C4-2B (cell line): ENCODE data around the gene IGDCC3.

Source experiments
- H3K27ac ChIP-seq: fragments of 450-650 bp; 2 replicates; pipeline ENCODE4 v1.5.1; 2017
- CTCF ChIP-seq: fragments of 450-650 bp; conservative IDR thresholded peaks from 2 replicates; pipeline ENCODE4 v1.5.1; 2017; ENCODE audit warnings: mild to moderate bottlenecking
- ZFX ChIP-seq: fragments of 450-650 bp; IDR thresholded peaks from 2 replicates; pipeline ENCODE4 v1.6.1; 2017

Gene IGDCC3

GRCh38 chr15:65411465-65412071 lies 33.8 kb upstream of the IGDCC3 start:
- no peak overlapping the region for H3K27ac ChIP-seq
- TF ChIP-seq ZFX (no peak), CTCF (no peak)

DNA sequence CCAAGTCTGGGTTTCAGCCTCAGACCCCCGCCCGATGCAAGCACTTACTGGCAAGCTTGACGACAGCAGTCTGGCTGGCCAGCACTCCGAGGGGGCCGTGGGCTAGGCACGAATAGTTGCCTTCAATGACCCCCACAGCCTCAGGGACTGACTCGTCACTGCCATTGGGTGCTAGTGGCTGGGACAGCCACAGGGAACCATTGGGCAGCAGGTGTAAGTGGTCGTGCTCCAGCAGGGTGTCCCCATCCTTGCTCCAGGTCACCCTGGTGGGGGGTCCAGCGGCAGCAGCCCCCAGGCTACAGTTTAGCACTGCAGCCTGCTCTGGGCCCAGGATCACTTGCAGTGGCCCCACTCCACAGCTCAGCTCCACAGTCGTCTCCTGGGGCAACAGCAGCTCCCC lies 33.2 kb upstream of the IGDCC3 start:
- TF ChIP-seq ZFX: no peak
- TF ChIP-seq CTCF: no peak
- no peak overlapping the region for H3K27ac ChIP-seq

DNA sequence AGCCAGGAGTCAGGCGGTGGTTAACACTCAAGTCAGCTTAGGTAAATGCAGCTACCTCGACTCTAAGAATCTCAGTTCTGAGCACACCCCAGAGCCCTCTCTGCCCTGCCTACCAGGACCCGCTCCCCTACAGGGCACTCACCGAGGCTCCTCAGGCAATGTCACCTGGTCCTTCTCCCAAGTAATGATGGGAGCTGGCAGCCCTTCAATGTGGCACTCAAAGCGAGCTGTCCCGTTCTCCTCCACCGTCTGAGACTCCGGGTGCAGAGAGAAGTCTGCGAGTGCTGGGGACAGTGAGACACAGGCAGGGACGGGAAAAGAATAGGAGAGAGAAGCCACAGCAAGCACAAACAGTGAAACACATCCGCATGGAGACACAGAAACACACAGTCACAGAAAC lies 32.2 kb upstream of the IGDCC3 start:
- no peak overlapping the region for H3K27ac ChIP-seq
- TF ChIP-seq ZFX (no peak), CTCF (no peak)

DNA sequence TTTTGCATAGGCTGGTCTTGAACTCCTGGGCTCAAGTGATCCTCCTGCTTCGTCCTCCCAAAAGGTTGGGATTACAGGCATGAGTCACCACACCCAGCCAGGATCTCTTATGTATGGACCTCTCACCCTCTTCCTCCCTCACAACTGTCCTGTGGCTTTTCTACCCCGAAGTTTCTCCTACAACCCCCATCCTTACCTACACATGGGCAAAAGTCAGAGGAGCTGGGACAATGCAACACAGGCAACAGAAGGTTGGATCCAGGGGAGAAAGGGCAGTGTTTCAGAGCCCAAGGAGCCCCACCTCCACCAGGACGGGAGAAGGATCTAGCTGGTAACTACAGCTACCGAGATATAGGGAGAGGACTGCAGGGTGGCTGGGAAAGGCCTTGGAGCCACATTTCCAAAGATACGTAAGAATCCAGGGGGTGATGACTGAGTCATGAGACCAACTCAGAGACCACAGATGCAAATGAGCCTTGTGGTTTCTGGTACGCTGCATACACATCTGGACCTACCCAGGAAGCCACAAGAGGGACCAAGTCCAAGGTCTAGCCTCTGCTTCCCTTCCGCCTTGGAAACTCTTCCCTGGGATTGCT lies 31.3 kb upstream of the IGDCC3 start:
- TF ChIP-seq ZFX (no peak), CTCF (no peak)
- H3K27ac ChIP-seq: no peak overlapping the region

GRCh38 chr15:65408324-65409035 lies 30.7 kb upstream of the IGDCC3 start:
- H3K27ac ChIP-seq: no peak overlapping the region
- TF ChIP-seq CTCF: no peak
- TF ChIP-seq ZFX: no peak

DNA sequence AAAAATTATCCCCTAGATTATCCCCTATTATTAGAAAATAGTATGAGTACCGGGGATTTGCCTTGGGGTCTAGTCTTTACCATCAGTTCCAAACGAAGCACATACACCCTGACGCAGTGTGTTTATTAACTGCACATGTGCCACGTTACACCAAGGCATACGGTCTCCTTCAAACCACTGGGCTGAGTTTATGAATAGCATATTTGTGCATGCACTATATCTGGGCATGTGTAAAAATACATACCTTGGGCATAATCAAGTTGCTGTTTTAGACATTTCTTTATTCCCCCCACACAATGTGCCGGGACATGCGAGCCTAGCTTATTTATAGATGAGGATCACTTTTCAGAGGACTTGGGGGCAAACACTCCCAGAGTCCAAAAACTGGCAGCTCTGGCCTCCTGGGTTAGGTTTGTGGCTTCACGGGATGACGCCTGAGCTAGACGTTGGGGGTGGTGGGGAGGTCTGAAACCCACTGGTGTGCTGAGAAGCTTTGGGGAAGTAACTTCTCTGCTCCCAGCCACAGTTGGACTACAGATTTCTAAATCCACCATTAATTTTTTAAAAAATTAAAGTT lies 28.7 kb upstream of the IGDCC3 start:
- no peak for TF ChIP-seq CTCF
- no peak for TF ChIP-seq ZFX
- no peak overlapping the region for H3K27ac ChIP-seq

DNA sequence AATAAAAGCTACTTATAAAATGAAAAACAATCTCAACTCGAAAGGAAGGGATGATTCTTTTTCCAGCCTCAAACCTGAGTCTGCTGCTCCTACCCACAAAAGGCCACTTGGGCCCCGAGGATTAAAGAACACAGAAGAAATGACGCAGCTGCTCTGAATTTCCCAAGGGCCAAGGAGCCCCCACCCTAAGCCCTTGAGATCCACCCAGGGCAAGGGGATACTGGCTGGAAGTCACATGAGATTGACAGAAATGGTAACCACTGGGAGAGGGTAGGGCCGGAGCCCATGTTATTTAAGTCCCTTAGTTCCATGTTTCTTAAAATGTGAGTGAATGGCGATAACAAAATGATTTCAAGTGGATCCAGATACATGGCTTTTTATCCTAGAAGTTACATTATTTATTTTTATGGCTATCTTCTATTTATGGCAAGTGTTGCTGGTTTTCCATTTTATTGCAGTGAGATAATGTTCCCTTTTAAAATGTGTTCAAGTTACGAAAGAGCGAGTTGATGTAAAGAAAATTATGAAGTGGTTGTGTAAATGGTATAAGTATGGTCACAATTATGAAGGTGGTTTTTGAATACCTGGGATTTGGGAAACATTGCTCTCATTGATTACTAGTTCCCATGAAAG lies 28.1 kb upstream of the IGDCC3 start:
- TF ChIP-seq CTCF (no peak), ZFX (no peak)
- H3K27ac ChIP-seq: no peak overlapping the region
